Measurements from ENCODE around the gene CTTN.

DNA sequence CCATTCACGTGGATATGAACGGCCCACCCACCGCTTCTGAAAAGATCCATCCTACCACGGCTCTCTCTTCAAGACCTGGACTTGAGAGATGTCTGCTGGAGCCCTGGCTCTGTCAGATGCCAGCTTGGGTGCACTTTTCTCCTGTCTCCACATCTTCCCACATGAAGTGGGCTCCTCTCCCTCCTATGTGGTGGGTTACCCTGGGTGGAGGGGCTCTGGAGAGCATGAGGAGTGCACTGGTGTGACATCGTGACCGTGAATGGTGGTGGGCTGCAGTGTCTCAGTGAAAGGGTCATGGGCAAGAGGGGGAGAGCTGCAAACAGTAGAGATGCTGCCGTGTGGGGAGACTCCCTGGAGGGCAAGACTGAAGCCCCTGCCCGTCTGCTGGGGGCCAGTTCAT is 76.4 kb downstream of the CTTN start:
- TF ChIP-seq, protein P1, sequence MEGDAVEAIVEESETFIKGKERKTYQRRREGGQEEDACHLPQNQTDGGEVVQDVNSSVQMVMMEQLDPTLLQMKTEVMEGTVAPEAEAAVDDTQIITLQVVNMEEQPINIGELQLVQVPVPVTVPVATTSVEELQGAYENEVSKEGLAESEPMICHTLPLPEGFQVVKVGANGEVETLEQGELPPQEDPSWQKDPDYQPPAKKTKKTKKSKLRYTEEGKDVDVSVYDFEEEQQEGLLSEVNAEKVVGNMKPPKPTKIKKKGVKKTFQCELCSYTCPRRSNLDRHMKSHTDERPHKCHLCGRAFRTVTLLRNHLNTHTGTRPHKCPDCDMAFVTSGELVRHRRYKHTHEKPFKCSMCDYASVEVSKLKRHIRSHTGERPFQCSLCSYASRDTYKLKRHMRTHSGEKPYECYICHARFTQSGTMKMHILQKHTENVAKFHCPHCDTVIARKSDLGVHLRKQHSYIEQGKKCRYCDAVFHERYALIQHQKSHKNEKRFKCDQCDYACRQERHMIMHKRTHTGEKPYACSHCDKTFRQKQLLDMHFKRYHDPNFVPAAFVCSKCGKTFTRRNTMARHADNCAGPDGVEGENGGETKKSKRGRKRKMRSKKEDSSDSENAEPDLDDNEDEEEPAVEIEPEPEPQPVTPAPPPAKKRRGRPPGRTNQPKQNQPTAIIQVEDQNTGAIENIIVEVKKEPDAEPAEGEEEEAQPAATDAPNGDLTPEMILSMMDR (conservative IDR thresholded peaks at IDR 0.05; ENCODE audit: low read length), result no peak
- TF ChIP-seq EZH2phosphoT487 (IDR thresholded peaks at IDR 0.05; ENCODE audit: borderline replicate concordance), result no peak
